Endothelial cell of umbilical vein (primary cell): ENCODE data around the gene RASD2. TPM values are rescaled to one million over a fixed set of nuclear protein-coding genes. Genes with fewer than 3 reads are reported as not detected.

ENCODE experiments used
- BruUV-seq: library from RNA; stranded (reverse); fragments of 400-500 nt; replicated peaks from 2 replicates; lab custom pipeline; 2021; lab: Mats Ljungman, UMichigan
- CTCF ChIA-PET: fragments of 300-600, 350-600 bp; sonication (Branson Sonifier 250); formaldehyde crosslinking; loops from one replicate; lab custom pipeline; 2021; ENCODE audit warnings: antibody characterized with exemption, inconsistent platforms; lab: Charles Lee
- POLR2A ChIA-PET: fragments of 300-600, 350-600 bp; sonication (Branson Sonifier 250); formaldehyde crosslinking; loops from one replicate; lab custom pipeline; 2021; ENCODE audit warnings: antibody characterized with exemption, inconsistent platforms; lab: Charles Lee
- DNase-seq: peaks from one replicate; pipeline ENCODE4 v3.0.0-alpha.2; 2011; ENCODE audit warnings: low read depth, low spot score
- FAIRE-seq: peaks from 2 replicates; lab custom pipeline; 2011; peaks lifted over from hg19 to GRCh38; lab: Jason Lieb, UNC
- H2AFZ ChIP-seq: 2 replicates; pipeline ENCODE4 v1.6.0; 2012; ENCODE audit warnings: low read depth, low read length, control low read depth, inconsistent platforms
- H3K27ac ChIP-seq: 2 replicates; pipeline ENCODE4 v1.5.1; 2011; ENCODE audit warnings: low read depth, mild to moderate bottlenecking, control low read depth, low read length, moderate library complexity; ENCODE audit not compliant: insufficient read depth
- H3K27me3 ChIP-seq, 2 experiments: 2 replicates each; pipeline versions ENCODE4 v1.6.0 to v1.6.1; 2011; ENCODE audit warnings: low read length in 2 of 2, mixed read lengths in 1 of 2; ENCODE audit not compliant: control insufficient read depth in 2 of 2, insufficient read depth in 2 of 2
- H3K36me3 ChIP-seq, 2 experiments: 2 replicates in 1 of 2; 3 replicates in 1 of 2; pipeline ENCODE4 v1.5.1; 2011; ENCODE audit warnings: low read length in 2 of 2, mild to moderate bottlenecking in 1 of 2, moderate library complexity in 1 of 2; ENCODE audit not compliant: control insufficient read depth in 2 of 2, insufficient read depth in 2 of 2; ENCODE audit errors: extremely low read depth in 1 of 2
- H3K4me1 ChIP-seq: 3 replicates; pipeline ENCODE4 v1.5.1; 2011; ENCODE audit warnings: mild to moderate bottlenecking, low read length; ENCODE audit not compliant: control insufficient read depth, insufficient read depth; ENCODE audit errors: extremely low read depth
- H3K4me2 ChIP-seq: 2 replicates; pipeline ENCODE4 v1.6.1; 2011; ENCODE audit warnings: low read length, control low read depth, mixed read lengths; ENCODE audit not compliant: insufficient read depth
- H3K4me3 ChIP-seq, 3 experiments: fragments of 200-600 bp in 1 of 3; sonication (generic), shearing (Covaris generic) in 1 of 3; replicated peaks in 1 of 3; 2 replicates each; pipeline ENCODE4 v1.5.1; 2011 to 2016; ENCODE audit warnings: control low read depth in 3 of 3, low read length in 3 of 3, mild to moderate bottlenecking in 2 of 3, inconsistent platforms in 1 of 3, low read depth in 1 of 3, moderate library complexity in 1 of 3; ENCODE audit not compliant: insufficient read depth in 1 of 3
- H3K79me2 ChIP-seq: 2 replicates; pipeline ENCODE4 v1.6.0; 2012; ENCODE audit warnings: low read length, inconsistent platforms; ENCODE audit not compliant: control insufficient read depth, insufficient read depth
- H3K9ac ChIP-seq: replicated peaks from 2 replicates; pipeline ENCODE3; 2011; ENCODE audit warnings: low read length, control low read depth; ENCODE audit not compliant: insufficient read depth; ENCODE audit errors: extremely low read depth
- H3K9me1 ChIP-seq: replicated peaks from 3 replicates; pipeline ENCODE4 v1.6.0; 2011; ENCODE audit warnings: mild to moderate bottlenecking, low read length; ENCODE audit not compliant: control insufficient read depth, insufficient read depth; ENCODE audit errors: extremely low read depth
- H3K9me3 ChIP-seq: replicated peaks from 2 replicates; pipeline ENCODE4 v1.5.1; 2012; ENCODE audit warnings: low read length, inconsistent platforms; ENCODE audit not compliant: control insufficient read depth, insufficient read depth
- H4K20me1 ChIP-seq: replicated peaks from 2 replicates; pipeline ENCODE3; 2011; ENCODE audit warnings: mild to moderate bottlenecking, low read length; ENCODE audit not compliant: control insufficient read depth, insufficient read depth; ENCODE audit errors: extremely low read depth
- CTCF ChIP-seq, 2 donors: IDR thresholded peaks; 1 replicate in 1 of 2; 2 replicates in 1 of 2; pipeline ENCODE4 v1.5.1; 2011; ENCODE audit warnings: low read length in 2 of 2, mild to moderate bottlenecking in 2 of 2, moderate library complexity in 2 of 2, control low read depth in 1 of 2, inconsistent platforms in 1 of 2, low read depth in 1 of 2; ENCODE audit not compliant: insufficient read depth in 1 of 2; ENCODE audit errors: extremely low read depth in 1 of 2
- EZH2 ChIP-seq: IDR thresholded peaks from 2 replicates; pipeline ENCODE4 v1.6.1; 2012; ENCODE audit warnings: borderline replicate concordance, low read depth, mild to moderate bottlenecking, moderate library complexity, low read length, inconsistent platforms; ENCODE audit not compliant: severe bottlenecking
- FOS ChIP-seq: IDR thresholded peaks from 2 replicates; pipeline ENCODE4 v1.6.1; 2011; ENCODE audit warnings: mild to moderate bottlenecking, low read length, moderate library complexity, borderline replicate concordance; ENCODE audit not compliant: insufficient read depth
- GATA2 ChIP-seq: IDR thresholded peaks from 2 replicates; pipeline ENCODE4 v1.7.0; 2011; ENCODE audit warnings: low read depth, mild to moderate bottlenecking, moderate library complexity, mixed read lengths, low read length; ENCODE audit not compliant: insufficient read length, insufficient read depth
- JUN ChIP-seq: IDR thresholded peaks from 2 replicates; pipeline ENCODE4 v1.6.1; 2011; ENCODE audit warnings: borderline replicate concordance, low read depth; ENCODE audit not compliant: insufficient read length, insufficient read depth
- MAX ChIP-seq: IDR thresholded peaks from 2 replicates; pipeline ENCODE4 v1.6.1; 2011; ENCODE audit not compliant: insufficient read depth, insufficient read length
- MYC ChIP-seq: IDR thresholded peaks from one replicate; pipeline ENCODE4 v1.6.1; 2011; ENCODE audit warnings: mild to moderate bottlenecking, low read depth, low read length
- POLR2A ChIP-seq: IDR thresholded peaks from 2 replicates; pipeline ENCODE4 v1.6.1; 2012; ENCODE audit warnings: low read depth, mild to moderate bottlenecking, control low read depth, low read length
- POLR2AphosphoS5 ChIP-seq: IDR thresholded peaks from 2 replicates; pipeline ENCODE4 v1.6.1; 2012; ENCODE audit warnings: low read depth, mild to moderate bottlenecking, control low read depth, low read length, moderate library complexity; ENCODE audit not compliant: insufficient read depth
- dilution Hi-C: fragments of 300-500 bp; cut with MboI; formaldehyde crosslinking; loops from one replicate; pipeline ENCODE4 v1.15.0; 2019; ENCODE audit warnings: low sequenced_read_pairs; ENCODE audit not compliant: extremely low pct_ligation_motif_present
- intact Hi-C: fragments of 100-400 bp; cut with micrococcal nuclease; formaldehyde crosslinking; loops from one replicate; pipeline ENCODE4 v1.10.0; 2022
- polyA plus RNA-seq, 4 experiments: library from polyadenylated mRNA; depleted of rRNA in 3 of 4; stranded (reverse) in 3 of 4; unstranded in 1 of 4; fragments of >200 nt; gene quantifications; 2 replicates each; pipeline versions ENCODE4 v1.2.1 to v1.2.3, GENCODE V29; 2011 to 2012; ENCODE audit warnings: missing spikeins in 1 of 4
- total RNA-seq: library from RNA; stranded (reverse); gene quantifications from 2 replicates; pipeline ENCODE4 v1.2.3, GENCODE V29; 2021

The RASD2 gene
- total and polyA plus RNA-seq, 2 donors (not counting 3 experiments of a cell fraction or from before 2014, with no cell fraction given), result not detected

- no peak overlapping the region for H3K4me3 ChIP-seq
- peaks cover 0 to 2% of the 10 kb centered on the region in 2 experiments for H3K27me3 ChIP-seq
- no peak overlapping the region for H3K4me2 ChIP-seq
- no peaks in the 10 kb centered on the region for H3K9me3 ChIP-seq
- no peaks in the 10 kb centered on the region for H4K20me1 ChIP-seq
- ChIA-PET CTCF (interaction anchor here (1.0 kb wide), 1 partner anchor 156 kb away, joined by 3 read pairs; no protein-coding TSS in a partner anchor), POLR2A (no interaction called here)
- dilution Hi-C loops, result no loop called here
- no peaks in the 10 kb centered on the region for H3K9me1 ChIP-seq
- no peaks in the 10 kb centered on the region for H3K4me1 ChIP-seq
- no peaks in the 10 kb centered on the region for H3K79me2 ChIP-seq
- no peak overlapping the region for H3K9ac ChIP-seq
- no peaks in the 10 kb centered on the region for H3K36me3 ChIP-seq
- BruUV-seq, result no TSS peak
- H2AFZ ChIP-seq, result no peak overlapping the region
- no peak overlapping the region for H3K27ac ChIP-seq
- TF ChIP-seq EZH2, result no peak
- TF ChIP-seq MYC, result no peak
- TF ChIP-seq FOS, result no peak
- no peak for TF ChIP-seq JUN
- intact Hi-C loops, result no loop called here
- DNase-seq (no peak), FAIRE-seq (no peak)
Observed at GRCh38 chr22:35586771-35587170, 46.1 kb downstream of the RASD2 start.

- intact Hi-C loops, result no loop called here
- FAIRE-seq, result no peak
Observed at GRCh38 chr22:35587447-35587870, 46.8 kb downstream of the RASD2 start.

More at GRCh38 chr22:35587447-35587870, 46.8 kb downstream of the RASD2 start:
- Histone ChIP-seq H3K27ac (no peak overlapping the region), H3K4me3 (no peak overlapping the region), H2AFZ (no peak overlapping the region), H3K4me1 (no peaks in the 10 kb centered on the region), H3K9ac (no peak overlapping the region), H3K36me3 (no peaks in the 10 kb centered on the region), H3K79me2 (no peaks in the 10 kb centered on the region), H3K4me2 (no peak overlapping the region), H3K9me1 (no peaks in the 10 kb centered on the region), H3K27me3 (peaks cover 0 to 2% of the 10 kb centered on the region in 2 experiments), H4K20me1 (no peaks in the 10 kb centered on the region), H3K9me3 (no peaks in the 10 kb centered on the region)
- ChIA-PET CTCF (interaction anchor here (1.0 kb wide), 1 partner anchor 157 kb away, joined by 3 read pairs; no protein-coding TSS in a partner anchor), POLR2A (no interaction called here)
- dilution Hi-C loops, result no loop called here
- BruUV-seq, result no TSS peak
- no peak for DNase-seq
- TF ChIP-seq MYC (no peak), POLR2AphosphoS5 (no peak), FOS (no peak), CTCF (IDR thresholded peaks at IDR 0.05; ENCODE audit: extremely low read depth in 1 of 2, insufficient read depth in 1 of 2, low read depth in 1 of 2, low read length in 2 of 2) (no peak), POLR2A (no peak), EZH2 (no peak), GATA2 (no peak), JUN (no peak), MAX (no peak)
